ENCODE measurements around the gene RPS13.
"Not testable (repeated sequence)": the region's sequence is repeated elsewhere in the genome, so short reads cannot be mapped to it uniquely, and the experiment has no call there.

- not testable (repeated sequence) for TF ChIP-seq CTCF (conservative IDR thresholded peaks at IDR 0.05 in 1 of 2, IDR thresholded peaks at IDR 0.05 in 1 of 2; ENCODE audit: extremely low read depth in 1 of 2, insufficient read depth in 1 of 2, low read depth in 1 of 2, low read length in 2 of 2); EZH2 (IDR thresholded peaks at IDR 0.05; ENCODE audit: borderline replicate concordance, low read length)
Measured at GRCh38 chr11:17105404-17106040, 28.1 kb upstream of the RPS13 start.
